GM18868 (cell line): ENCODE data around the gene TRIM41.
"Not testable (repeated sequence)": the region's sequence is repeated elsewhere in the genome, so short reads cannot be mapped to it uniquely, and the experiment has no call there.

Experiments
- ATAC-seq: cut with Tn5 transposase; IDR thresholded peaks from one replicate; pipeline ENCODE4 v1.9.1; 2021; ENCODE audit warnings: mild to moderate bottlenecking, moderate library complexity; ENCODE audit not compliant: unreplicated experiment

Gene TRIM41

DNA sequence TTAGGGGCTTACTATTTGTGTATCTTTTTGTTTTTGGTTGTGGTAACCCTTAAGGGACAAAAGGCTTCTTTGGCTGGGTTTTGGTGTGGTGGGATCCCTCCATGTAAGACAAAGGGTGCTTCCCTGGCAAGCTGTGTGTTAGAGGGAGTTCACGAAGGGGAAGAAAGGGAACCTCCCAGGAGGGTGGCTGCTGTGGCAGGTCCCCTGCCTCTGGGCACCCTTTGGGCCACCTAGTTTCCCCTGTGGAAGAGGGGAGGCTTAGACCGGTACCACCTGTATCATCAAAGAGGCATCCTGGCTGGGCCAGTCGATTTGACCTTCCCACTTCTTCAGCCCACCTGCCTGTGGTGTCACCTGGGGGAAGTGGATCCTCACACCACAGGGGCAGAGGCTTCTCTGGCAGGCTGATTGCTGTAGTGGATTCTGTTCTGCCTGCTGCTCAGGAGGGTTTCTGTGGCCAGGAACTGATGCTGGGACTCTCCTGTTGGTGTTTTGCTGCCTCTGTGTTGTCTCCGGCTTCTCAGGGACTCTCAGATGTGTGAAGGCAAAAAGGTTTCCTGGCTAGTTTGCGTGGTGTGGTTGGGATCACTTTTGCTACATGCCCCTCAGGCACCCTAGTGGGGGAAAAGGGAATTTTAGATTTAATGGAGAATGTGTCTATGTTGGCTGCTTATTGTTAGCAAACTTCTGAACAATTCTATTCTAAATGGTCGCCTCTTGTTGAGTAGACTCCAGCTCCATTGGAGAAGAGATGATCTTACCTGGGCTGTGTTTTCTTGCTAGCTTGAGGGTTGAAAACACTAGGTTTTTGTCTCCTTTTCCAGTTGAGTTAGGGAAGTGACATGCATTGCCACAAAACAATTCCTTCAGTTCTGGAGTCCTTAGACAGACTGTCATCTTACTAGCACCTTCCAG, 61.0 kb downstream of the TRIM41 start:
- not testable (repeated sequence) for ATAC-seq
